ENCODE data around the gene PKD2L1. TPM values are rescaled to one million over a fixed set of nuclear protein-coding genes. Genes with fewer than 3 reads are reported as not detected.

Gene PKD2L1
- total RNA-seq = not detected in 2 replicates

DNA sequence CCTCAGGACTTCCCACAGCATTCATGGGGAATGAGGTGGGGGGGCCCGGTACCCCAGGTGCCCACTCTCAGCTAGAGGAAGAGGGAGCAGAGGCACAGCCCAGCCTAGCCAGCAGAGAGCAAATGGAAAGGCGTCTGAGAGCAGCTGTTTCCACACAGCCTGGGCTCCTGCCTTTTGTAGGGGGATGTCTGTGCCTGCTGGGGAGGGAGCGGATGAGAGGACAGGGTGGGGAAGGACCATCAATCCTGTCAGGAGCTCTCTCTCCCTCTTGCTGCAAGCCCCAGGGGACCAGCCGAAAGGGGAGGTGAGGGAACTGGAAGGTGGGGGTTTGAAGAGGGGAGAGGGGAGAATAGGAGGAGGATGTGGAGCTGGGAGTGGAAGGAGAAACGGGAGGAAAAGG lies at the start of gene PKD2L1:
PKD2L1 (minus strand) TSS at position 150 of the 400 bp plus-strand sequence; CDS start at position 25, 125 bp downstream.

DNA sequence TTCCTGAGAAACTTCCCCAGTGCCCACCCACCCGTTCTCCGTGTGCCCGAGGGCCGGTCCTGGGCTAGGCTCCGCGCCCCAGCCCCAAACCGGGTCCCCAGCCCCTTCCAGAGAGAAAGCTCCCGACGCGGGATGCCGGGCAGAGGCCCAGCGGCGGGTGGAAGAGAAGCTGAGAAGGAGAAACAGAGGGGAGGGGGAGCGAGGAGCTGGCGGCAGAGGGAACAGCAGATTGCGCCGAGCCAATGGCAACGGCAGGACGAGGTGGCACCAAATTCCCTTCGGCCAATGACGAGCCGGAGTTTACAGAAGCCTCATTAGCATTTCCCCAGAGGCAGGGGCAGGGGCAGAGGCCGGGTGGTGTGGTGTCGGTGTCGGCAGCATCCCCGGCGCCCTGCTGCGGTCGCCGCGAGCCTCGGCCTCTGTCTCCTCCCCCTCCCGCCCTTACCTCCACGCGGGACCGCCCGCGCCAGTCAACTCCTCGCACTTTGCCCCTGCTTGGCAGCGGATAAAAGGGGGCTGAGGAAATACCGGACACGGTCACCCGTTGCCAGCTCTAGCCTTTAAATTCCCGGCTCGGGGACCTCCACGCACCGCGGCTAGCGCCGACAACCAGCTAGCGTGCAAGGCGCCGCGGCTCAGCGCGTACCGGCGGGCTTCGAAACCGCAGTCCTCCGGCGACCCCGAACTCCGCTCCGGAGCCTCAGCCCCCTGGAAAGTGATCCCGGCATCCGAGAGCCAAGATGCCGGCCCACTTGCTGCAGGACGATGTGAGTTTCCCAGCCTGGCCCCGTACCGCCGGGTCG lies 16.9 kb upstream of the PKD2L1 start, which contains the start of gene SCD:
SCD (plus strand) TSS at position 469 of the 803 bp plus-strand sequence; CDS start at position 741, 272 bp downstream.

DNA sequence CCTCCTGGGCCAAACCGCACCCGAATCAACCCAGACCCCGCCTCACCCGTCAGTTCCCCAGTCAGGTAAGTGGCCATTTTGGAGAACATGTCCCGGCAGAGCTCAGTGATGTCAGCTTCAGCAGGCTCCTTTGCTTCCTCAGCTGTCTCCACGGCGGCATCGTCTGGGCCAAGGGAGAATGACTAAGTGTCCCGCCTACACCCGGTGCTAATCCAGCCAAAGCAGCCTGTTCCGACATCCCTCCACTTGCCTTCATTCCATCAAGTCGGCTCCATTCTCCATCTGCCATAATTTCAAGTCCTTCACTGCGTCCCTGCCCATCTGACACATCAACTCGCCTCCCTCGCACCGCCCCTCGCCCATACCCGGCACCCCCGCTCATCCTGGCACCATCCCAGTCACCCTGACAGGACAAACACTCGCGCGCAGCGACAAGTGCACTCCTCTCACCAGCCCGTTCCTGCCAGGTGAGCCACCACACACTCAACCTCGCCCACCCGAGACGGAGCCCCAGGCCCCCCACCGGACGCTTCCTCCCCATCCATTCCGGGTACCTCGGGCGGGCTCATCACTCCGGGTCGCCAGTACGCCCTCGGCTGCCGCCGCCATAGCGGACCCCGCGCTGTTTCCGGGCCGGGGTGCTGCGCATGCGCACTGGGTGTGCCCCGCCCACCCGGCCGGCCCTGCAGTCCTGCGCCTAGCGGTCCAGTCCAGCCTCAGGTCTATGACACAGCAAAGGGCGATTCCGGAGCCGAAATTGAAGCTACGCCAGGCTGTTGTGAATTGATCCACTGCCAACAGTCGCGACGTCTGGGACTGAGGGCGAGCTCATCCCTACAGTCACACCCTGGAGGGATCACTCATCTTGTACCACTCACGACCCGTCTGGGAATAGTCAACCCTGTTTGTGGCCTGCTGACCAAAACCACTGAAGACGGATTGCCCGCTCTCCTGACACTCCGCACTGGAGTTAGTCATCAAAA lies 43.7 kb downstream of the PKD2L1 start, which contains the start of gene BLOC1S2:
BLOC1S2 (minus strand) TSS at position 630 of the 983 bp plus-strand sequence; CDS start at position 609, 21 bp downstream.

DNA sequence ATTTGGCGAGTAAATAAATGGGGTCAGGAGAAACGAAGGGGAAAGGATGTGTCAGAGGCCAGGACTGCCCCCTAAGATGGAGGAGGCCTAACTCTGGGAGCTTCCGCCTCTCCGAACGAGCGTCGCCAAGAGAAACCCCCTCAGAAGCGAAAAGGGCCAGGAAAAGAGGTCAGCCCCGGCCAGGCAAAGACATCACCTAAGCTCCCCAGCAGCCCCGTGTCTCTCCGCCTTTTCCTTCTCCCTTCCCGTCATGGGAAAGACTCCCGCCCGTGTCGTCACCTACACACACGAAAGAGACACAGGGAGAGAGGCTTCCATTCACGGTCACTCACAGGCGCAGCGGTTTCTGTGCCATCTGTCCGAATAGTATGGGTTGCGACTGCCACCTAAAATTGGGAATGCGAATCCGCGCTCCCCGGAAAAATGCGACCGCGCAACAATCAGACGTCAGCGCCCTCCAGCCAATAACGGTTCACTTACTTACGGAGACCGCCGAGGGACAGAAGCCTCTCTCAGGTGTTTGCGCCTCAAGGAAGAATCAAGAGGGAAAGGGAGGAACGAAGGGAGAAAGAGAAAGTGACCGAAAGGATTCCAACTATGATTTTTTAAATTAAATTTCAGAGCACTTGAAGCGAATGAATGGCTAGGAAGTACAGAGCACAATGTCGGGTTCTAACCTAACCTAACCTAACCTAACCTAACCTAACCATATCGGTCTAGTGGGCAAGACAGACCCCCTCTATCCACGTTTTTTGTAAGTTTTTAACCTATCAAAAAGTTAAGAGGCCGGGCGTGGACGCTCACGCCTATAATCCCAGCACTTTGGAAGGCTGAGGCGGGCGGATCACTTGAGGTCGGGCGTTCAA lies 62.6 kb downstream of the PKD2L1 start, which contains the start of gene CWF19L1:
CWF19L1 (minus strand) TSS at position 400 of the 866 bp plus-strand sequence; CDS start at position 355, 45 bp downstream.

Other genes with a start within 250 kb of the PKD2L1 start
- not detected in 2 replicates for gene CPN1, start 248.4 kb downstream of the PKD2L1 start, total RNA-seq
- 50.7 and 59.7 TPM in 2 replicates for gene ERLIN1, start 144.2 kb downstream of the PKD2L1 start, total RNA-seq
- 24.5 and 25.4 TPM in 2 replicates for gene CHUK, start 100.6 kb downstream of the PKD2L1 start, total RNA-seq
- 15.8 and 21.3 TPM in 2 replicates for gene CWF19L1, start 62.6 kb downstream of the PKD2L1 start, total RNA-seq
- gene BLOC1S2, start 43.5 kb downstream of the PKD2L1 start, total RNA-seq = 34.2 and 41.4 TPM in 2 replicates
- 95.6 and 220 TPM in 2 replicates for gene SCD, start 17.0 kb upstream of the PKD2L1 start, total RNA-seq
- not detected in 2 replicates for gene WNT8B, start 132.8 kb upstream of the PKD2L1 start, total RNA-seq
- 2.5 and 2.7 TPM in 2 replicates for gene SEC31B, start 189.6 kb upstream of the PKD2L1 start, total RNA-seq
- 227 and 249 TPM in 2 replicates for gene NDUFB8, start 199.6 kb upstream of the PKD2L1 start, total RNA-seq
- 10.3 and 11.9 TPM in 2 replicates for gene HIF1AN, start 205.7 kb upstream of the PKD2L1 start, total RNA-seq